Memory B cell (primary cell): ENCODE measurements around the gene GNL3.

ENCODE experiments used
- ATAC-seq: fragments of 150-1000 bp; cut with Tn5 transposase; 2 replicates; pipeline ENCODE4 v1.10.0; 2021; ENCODE audit warnings: low read depth, mild to moderate bottlenecking, moderate library complexity
- DNase-seq, 2 donors: peaks; one replicate each; pipeline ENCODE4 v3.0.0; 2022; ENCODE audit warnings: low spot score in 2 of 2
- H3K27ac Mint-ChIP-seq: one replicate; pipeline ENCODE4 v1.8.0; 2022; ENCODE audit warnings: mild to moderate bottlenecking, moderate library complexity, mixed read lengths
- H3K27me3 Mint-ChIP-seq: one replicate; pipeline ENCODE4 v1.8.0; 2022; ENCODE audit warnings: mixed read lengths
- H3K36me3 Mint-ChIP-seq: one replicate; pipeline ENCODE4 v1.8.0; 2022; ENCODE audit warnings: mild to moderate bottlenecking, mixed read lengths
- H3K4me1 Mint-ChIP-seq: one replicate; pipeline ENCODE4 v1.8.0; 2022; ENCODE audit warnings: mixed read lengths
- H3K4me3 Mint-ChIP-seq: one replicate; pipeline ENCODE4 v1.8.0; 2022; ENCODE audit warnings: mild to moderate bottlenecking, moderate library complexity, mixed read lengths
- H3K9me3 Mint-ChIP-seq: one replicate; pipeline ENCODE4 v1.8.0; 2022; ENCODE audit warnings: mixed read lengths

Gene GNL3

DNA sequence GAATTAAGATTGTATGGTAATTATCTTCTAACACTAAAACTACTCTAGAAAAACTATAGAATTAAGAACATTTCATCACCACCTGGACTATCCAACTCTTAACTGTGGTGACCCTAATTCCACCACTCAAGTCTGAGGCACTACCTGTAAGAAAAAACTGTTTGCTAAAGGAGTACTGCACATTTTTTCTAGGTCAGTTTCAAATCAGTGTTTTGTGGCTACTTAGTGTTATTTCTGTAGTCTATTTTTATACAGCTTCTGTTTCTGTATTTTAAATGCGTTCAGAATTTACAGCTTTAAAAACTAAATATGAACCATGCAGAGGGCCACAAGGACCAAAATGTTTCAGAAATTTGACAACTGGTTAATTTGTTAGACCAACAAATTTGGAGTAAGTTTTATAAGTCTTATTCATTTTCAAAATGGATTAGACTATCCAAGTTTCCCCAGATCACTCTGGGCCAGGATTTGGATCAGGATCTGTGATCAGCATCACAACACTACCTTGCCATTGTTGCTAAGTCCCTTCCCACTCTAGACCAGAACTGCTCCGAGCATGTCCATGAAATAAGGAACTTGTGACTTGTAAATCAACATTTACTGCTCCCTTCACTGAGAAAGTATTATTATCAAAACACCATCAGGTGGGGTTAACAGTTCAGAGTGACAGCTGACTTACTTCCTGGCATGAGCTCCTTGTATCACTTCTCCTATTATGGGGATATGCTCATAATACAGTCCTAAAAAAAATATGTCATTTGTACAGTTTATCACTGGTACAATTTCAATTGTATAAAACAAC is 11.2 kb downstream of the GNL3 start:
- no peak overlapping the region for H3K4me3 Mint-ChIP-seq
- DNase-seq (no peak), ATAC-seq (peak; percentile 57)
- peak overlapping the region; percentile 84 for H3K27ac Mint-ChIP-seq
- peaks cover 5% of the 10 kb centered on the region for H3K4me1 Mint-ChIP-seq
- no peaks in the 10 kb centered on the region for H3K27me3 Mint-ChIP-seq
- peaks cover 18% of the 10 kb centered on the region for H3K36me3 Mint-ChIP-seq
- H3K9me3 Mint-ChIP-seq: no peaks in the 10 kb centered on the region

DNA sequence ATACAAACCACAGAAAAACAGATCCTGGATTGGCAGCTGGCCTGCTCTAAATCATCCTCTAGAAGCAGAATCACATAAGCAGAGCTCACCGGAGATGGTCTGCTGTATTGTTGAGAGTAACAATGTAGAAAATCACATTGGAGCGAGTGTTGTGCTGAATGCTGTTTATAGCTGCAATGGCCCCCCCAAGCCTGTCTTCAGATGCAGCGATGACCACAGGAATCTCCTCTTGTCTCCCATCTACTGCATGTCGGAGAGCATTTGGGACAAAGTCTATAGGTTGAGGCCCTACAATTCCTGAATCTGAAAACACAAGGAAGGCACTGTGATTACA is 11.8 kb downstream of the GNL3 start:
- ATAC-seq: no peak
- peaks cover 18% of the 10 kb centered on the region for H3K36me3 Mint-ChIP-seq
- peaks cover 5% of the 10 kb centered on the region for H3K4me1 Mint-ChIP-seq
- DNase-seq: no peak
- H3K27me3 Mint-ChIP-seq: no peaks in the 10 kb centered on the region
- H3K9me3 Mint-ChIP-seq: no peaks in the 10 kb centered on the region
- peak overlapping the region; percentile 84 for H3K27ac Mint-ChIP-seq
- no peak overlapping the region for H3K4me3 Mint-ChIP-seq

DNA sequence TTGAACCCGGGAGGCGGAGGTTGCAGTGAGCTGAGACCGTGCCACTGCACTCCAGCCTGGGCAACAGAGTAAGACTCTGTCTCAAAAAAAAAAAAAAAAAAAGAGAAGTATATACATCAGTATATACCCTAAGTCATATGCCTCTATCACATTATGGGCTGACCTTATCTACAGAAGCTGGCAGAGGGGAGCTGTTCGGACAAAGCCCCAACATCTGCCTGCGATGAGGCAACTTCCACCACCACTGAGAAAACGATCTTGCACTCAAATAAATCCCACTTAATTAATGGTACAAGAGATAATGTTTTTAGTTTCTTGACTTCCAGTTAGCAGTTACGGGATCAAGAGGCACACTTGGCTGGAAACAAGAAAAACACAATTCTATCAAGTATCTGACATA is 17.5 kb downstream of the GNL3 start:
- H3K27ac Mint-ChIP-seq: no peak overlapping the region
- no peak for ATAC-seq
- no peak overlapping the region for H3K4me3 Mint-ChIP-seq
- no peaks in the 10 kb centered on the region for H3K9me3 Mint-ChIP-seq
- DNase-seq: no peak
- peaks cover 19% of the 10 kb centered on the region for H3K4me1 Mint-ChIP-seq
- H3K27me3 Mint-ChIP-seq: no peaks in the 10 kb centered on the region
- no peaks in the 10 kb centered on the region for H3K36me3 Mint-ChIP-seq

DNA sequence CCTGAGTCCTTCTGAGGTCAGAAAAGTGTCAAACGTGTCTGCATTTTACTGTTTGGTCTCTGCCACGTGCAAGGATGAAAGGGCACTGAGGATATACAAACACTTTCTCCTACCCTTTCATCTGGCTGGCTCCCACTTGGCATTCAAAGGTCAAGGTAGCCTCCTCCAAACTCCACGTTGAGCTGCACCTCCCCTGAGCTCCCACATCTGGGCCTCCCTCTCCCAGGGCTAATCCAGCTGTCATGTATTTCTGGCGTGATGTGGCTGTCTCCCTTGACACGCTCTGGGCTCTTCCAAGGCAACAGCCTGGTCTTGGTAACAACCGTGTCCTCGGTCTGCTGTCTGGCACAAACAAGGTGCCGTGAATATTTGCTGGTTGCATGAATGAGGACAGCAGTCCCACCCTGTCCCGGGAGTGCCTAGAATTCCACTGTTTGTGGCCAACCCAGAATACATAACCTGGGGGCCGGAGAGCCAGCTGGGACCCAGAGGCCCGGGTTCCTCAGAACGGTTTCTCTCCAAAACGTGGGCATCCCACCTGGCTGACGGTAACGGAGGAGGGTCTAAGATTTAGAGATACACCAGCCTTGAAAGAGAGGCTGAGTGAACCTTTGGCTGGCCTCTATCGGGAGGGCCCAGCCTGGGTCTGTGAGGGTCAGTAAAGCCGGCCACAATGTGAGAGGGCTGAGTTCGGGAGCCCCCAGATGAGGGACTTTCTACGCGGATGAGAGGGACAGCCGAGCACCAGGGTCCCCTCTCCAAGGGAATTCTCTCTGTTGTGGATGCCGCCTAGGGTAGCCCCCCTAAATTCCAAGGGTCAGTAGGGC is 19.0 kb downstream of the GNL3 start:
- Mint-ChIP-seq H3K4me3 (peak overlapping the region; percentile 98), H3K36me3 (peaks cover 3% of the 10 kb centered on the region), H3K4me1 (peaks cover 19% of the 10 kb centered on the region), H3K9me3 (no peaks in the 10 kb centered on the region), H3K27me3 (no peaks in the 10 kb centered on the region), H3K27ac (peak overlapping the region; percentile 92)
- peak in 1 of 2 donors; percentile 22 for DNase-seq
- ATAC-seq: no peak

DNA sequence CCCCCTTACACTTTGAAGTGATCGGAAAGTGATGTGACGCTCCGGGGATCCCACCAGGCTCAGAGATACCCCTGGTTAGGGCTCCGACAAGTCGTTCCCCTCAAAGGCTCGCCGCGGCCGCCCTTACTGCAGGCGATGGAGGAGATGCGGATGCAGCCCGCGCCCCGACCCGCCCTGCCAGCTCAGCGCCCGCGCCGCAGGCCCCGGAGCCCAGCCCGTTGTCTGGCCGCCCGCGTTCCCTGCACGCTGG is 19.5 kb downstream of the GNL3 start:
- H3K27ac Mint-ChIP-seq: peak overlapping the region; percentile 92
- ATAC-seq (no peak), DNase-seq (no peak)
- peaks cover 3% of the 10 kb centered on the region for H3K36me3 Mint-ChIP-seq
- no peaks in the 10 kb centered on the region for H3K9me3 Mint-ChIP-seq
- peak overlapping the region; percentile 98 for H3K4me3 Mint-ChIP-seq
- no peaks in the 10 kb centered on the region for H3K27me3 Mint-ChIP-seq
- peaks cover 22% of the 10 kb centered on the region for H3K4me1 Mint-ChIP-seq

DNA sequence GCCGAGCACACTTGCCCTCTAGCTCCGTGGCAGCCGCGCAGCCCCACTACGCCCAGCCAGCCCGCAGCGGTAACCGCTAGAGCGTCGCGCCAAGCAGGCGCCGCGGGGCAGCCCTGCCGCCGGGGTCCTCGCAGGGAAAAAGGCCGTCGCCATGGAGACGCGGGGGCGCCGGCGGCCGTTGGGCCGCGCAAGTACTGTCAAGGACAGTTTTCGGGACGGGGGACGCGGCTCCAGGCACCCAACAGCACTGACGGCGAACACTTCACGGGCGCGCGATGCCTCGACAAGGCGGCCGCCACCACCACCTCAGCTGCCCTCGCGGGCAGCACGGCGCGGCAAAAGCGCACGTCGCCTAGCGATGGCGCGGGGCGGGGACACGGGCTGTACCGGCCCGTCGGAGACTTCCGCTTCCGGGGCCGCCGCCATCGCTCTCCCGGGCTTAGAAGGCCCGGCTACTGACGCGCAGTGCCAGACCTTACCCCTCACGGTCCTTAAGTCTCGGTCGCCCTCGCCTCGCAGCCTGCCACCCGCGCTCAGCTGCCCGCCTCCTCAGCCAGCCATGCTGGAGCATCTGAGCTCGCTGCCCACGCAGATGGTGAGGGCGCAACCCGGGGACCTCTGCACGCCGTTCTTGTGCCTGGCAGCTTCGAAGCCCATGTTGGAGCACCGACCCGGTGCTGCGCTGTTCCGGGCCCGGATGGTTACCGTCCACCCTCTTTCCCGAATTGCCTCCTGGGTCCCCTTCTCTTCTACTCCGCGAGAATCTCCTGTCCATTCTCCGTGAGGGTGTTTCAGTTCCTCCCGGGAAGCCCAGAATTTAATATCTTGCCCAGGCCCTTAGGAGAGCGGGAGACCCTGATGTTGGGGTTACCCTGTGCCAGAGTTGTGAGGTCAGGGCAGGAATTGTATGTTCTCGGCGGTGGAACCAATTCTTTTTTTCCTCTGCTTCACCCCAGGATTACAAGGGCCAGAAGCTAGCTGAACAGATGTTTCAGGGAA is 20.2 kb downstream of the GNL3 start, which contains the start of the genes GLT8D1 and SPCS1:
GLT8D1 (minus strand) TSS at position 104 of the 999 bp plus-strand sequence. CDS start 5,331 bp downstream, outside the sequence.
SPCS1 (plus strand) TSS at position 419 of the 999 bp plus-strand sequence; CDS start at position 560, 141 bp downstream.
- H3K9me3 Mint-ChIP-seq: no peaks in the 10 kb centered on the region
- ATAC-seq (peak; percentile 87), DNase-seq (peak; percentile 87 to 92)
- no peaks in the 10 kb centered on the region for H3K27me3 Mint-ChIP-seq
- peaks cover 3% of the 10 kb centered on the region for H3K36me3 Mint-ChIP-seq
- H3K4me3 Mint-ChIP-seq: peak within 1 kb of the TSS; percentile 98
- peaks cover 22% of the 10 kb centered on the region for H3K4me1 Mint-ChIP-seq
- H3K27ac Mint-ChIP-seq: peak within 1 kb of the TSS; percentile 92

DNA sequence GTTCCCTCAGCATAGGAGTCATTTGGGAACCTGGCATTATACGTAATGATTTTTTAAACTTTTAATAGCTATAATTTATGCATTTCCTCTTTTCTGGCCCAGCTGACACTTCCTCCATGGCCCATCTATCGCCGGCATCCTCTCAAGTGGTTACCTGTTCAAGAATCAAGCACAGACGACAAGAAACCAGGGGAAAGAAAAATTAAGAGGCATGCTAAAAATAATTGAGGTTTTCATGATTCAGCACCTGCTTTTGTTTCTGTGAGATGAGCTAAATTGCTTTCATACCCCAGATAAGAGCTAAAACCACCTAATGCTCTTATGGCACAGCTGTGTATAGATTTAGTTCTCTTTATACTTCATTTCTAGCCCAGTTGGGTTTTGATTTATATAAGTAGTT is 21.8 kb downstream of the GNL3 start:
- H3K27me3 Mint-ChIP-seq: no peaks in the 10 kb centered on the region

DNA sequence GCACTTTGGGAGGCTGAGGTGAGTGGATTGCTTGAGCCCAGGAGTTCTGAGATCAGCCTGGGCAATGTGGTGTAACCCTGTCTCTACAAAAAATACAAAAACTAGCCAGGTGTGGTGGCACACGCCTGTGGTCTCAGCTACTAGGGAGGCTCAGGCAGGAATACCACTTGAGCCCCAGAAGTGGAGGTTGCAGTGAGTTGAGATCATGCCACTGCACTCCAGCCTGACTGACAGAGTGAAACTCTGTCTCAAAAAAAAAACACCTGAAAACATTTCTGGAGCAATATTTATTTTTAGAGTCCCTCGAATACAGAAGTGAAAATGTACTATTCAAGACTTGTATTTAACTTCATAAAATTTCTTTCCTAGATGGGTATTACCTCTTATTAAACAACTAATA is 24.7 kb downstream of the GNL3 start:
- H3K4me1 Mint-ChIP-seq: peaks cover 11% of the 10 kb centered on the region
- no peak overlapping the region for H3K4me3 Mint-ChIP-seq
- H3K27me3 Mint-ChIP-seq: no peaks in the 10 kb centered on the region
- DNase-seq (no peak), ATAC-seq (no peak)
- peak overlapping the region; percentile 31 for H3K27ac Mint-ChIP-seq
- peaks cover 8% of the 10 kb centered on the region for H3K36me3 Mint-ChIP-seq
- no peaks in the 10 kb centered on the region for H3K9me3 Mint-ChIP-seq

More for the DNA sequence above, 21.8 kb downstream of the GNL3 start:
- peak overlapping the region; percentile 92 for H3K27ac Mint-ChIP-seq
- peaks cover 22% of the 10 kb centered on the region for H3K4me1 Mint-ChIP-seq
- DNase-seq (no peak), ATAC-seq (no peak)
- H3K9me3 Mint-ChIP-seq: no peaks in the 10 kb centered on the region
- peak overlapping the region; percentile 77 for H3K4me3 Mint-ChIP-seq
- H3K36me3 Mint-ChIP-seq: peaks cover 5% of the 10 kb centered on the region

DNA sequence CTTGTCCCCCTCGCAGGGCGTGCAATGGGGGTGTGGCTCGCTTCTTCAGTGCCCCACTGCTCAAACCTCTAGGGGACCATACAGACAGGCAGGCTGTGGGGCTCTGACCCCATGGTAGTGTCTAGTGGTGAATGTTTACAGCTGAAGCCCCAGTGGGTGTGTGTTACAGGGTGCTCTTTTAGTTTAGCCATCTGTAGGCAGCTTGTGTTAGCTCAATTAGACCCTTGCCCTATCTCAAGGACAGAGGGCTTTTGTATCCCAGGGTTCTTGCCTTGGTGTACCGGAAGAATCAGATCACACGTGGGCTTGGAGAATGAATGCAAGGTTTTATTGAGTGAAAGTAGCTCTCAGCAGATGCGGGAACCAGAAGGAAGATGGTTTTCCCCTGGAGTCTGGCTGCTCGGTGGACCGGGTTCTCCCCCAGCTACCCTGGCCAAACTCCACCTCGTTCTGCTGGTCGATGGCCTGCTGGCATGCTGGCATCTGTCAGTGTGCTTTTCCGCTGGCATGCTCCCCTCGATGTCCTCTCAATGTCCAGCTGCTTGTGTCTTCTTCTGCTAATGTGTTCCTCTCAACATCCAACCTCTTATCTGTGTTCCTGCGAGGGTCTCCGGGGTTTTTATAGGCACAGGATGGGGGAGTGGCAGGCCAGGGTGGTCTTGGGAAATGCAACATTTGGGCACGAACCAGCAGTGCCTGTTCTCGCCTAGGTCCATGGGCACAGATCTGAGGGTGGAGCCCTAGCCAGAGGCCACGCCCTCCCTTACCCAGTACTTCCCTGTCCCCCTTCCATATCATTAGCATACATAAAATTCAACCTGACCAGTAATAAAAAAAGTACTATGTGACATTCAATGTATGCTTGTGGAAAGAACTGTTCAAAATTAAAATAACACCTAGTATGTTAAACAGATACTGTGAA is 26.7 kb downstream of the GNL3 start:
- Mint-ChIP-seq H3K9me3 (no peaks in the 10 kb centered on the region), H3K27me3 (no peaks in the 10 kb centered on the region), H3K27ac (peak overlapping the region; percentile 20), H3K4me1 (peaks cover 4% of the 10 kb centered on the region), H3K36me3 (peaks cover 10% of the 10 kb centered on the region), H3K4me3 (no peak overlapping the region)
- DNase-seq: no peak
- no peak for ATAC-seq

DNA sequence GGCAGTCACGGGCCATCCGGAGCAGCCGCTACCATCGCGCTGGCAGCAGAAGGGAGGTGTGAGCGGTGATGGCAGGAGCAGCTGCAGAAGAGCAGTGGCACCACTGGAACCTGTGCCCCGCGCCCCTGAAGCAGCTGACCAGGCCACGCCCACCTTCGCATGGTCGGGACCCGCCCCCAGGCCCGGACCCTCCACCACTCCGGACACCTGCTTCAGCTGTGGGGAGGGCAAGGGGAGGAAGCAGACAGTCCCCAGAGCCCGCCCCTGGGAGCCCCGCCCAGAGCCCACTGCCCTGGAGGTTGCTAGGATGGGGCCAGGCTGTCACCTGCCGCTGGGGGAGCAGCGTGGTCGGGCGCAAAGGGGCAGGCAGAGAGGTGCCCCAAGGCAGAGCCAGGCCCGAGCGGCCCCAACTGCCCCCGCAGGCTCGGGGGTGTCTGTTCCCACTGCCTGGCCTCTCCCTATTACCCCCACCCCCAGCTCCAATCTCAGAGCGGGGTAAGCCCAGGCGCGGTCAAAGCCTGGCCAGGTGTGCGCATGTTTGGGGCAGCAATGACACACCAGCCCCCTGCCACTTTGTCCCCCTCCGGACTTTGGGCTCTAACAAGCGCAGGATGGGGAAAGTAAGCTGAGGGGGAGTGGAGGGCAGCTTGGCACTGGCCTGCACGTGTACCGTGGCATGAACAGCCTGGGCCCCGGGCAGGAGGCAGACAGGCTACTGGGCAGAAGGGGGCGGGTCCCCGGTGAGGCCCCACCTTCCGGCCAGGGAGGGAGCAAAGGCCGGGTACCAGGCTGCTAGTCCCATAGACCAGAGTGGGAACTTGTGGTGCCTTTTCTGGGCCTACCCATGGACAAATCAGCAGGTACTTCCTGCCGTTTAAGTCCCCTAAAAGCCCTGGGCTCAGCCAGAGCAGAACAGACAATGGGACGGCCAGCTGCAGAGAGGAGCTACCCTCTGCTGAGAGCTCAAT is 28.8 kb downstream of the GNL3 start:
- no peak for ATAC-seq
- DNase-seq: no peak
- Mint-ChIP-seq H3K4me1 (peaks cover 3% of the 10 kb centered on the region), H3K27me3 (no peaks in the 10 kb centered on the region), H3K4me3 (no peak overlapping the region), H3K27ac (no peak overlapping the region), H3K9me3 (peaks cover under 1% of the 10 kb centered on the region), H3K36me3 (peaks cover 14% of the 10 kb centered on the region)

DNA sequence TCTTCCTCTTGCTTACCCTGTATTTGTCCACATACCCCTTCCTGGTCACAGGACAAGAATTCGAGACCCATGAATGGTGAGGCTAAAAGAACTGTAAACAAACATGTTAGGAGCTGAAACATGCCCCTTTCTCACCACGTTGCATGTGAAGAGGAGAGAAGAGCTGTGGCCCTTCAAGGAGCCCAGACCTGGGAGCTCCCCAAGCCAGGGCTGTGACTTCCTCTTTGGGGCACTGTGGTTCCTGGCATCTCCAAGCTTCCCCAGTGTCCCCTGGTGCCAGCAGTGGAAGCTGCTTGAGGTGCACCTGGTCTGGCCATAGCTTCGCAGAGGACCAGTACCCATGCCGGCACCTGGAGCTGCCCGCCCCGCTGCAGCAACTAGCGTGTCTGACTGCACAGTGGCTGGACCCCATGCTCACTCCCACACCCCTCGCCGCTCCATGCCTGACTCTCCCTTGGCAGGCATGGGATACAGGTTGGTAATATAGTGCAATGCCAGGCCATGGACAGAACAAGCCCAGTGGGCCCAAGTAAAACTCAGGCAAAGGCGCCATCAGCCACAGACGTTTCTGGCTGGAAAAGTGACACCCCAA is 30.0 kb downstream of the GNL3 start:
- Mint-ChIP-seq H3K27me3 (no peaks in the 10 kb centered on the region), H3K4me3 (no peak overlapping the region), H3K4me1 (peaks cover 3% of the 10 kb centered on the region), H3K36me3 (peaks cover 16% of the 10 kb centered on the region), H3K9me3 (peaks cover 2% of the 10 kb centered on the region), H3K27ac (no peak overlapping the region)
- DNase-seq (no peak), ATAC-seq (no peak)

DNA sequence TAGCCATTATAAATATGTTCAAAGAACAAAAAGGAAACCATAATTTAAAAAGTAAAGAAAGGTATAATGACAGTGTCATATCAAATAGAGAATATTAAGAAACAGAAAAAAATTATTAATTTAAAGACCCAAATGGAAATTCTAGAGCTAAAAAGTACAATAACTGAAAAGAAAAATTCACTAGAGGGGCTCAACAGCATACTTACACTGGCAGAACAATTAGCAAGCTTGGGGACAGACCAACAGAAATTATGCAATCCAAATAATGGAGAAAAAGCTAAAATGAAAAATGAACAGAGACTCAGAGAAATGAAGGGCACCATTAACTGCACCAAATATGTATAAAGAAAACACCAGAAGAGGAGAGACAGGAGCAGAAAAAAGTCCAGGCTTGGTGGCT is 33.8 kb downstream of the GNL3 start:
- Mint-ChIP-seq H3K9me3 (peaks cover 2% of the 10 kb centered on the region), H3K36me3 (peaks cover 19% of the 10 kb centered on the region), H3K4me1 (peaks cover 4% of the 10 kb centered on the region), H3K27me3 (no peaks in the 10 kb centered on the region), H3K27ac (no peak overlapping the region), H3K4me3 (no peak overlapping the region)
- ATAC-seq: no peak
- no peak for DNase-seq
